Activated CD8-positive, alpha-beta T cell treated with anti-CD3 and anti-CD28 coated beads for 36 hours (primary cell): ENCODE data around the gene SCN1A. TPM values are rescaled to one million over a fixed set of nuclear protein-coding genes. Genes with fewer than 3 reads are reported as not detected.

ENCODE experiments used
- ATAC-seq: fragments of 200-7000 bp; cut with Tn5 transposase; one replicate; pipeline ENCODE4 v1.10.0; 2021; ENCODE audit warnings: mild to moderate bottlenecking, moderate library complexity
- CTCF ChIA-PET: fragments of 350-600 bp; sonication (Branson Sonifier 250); formaldehyde crosslinking; loops from one replicate; lab custom pipeline; 2021; ENCODE audit warnings: antibody characterized with exemption; lab: Charles Lee
- POLR2A ChIA-PET: fragments of 350-600 bp; sonication (Branson Sonifier 250); formaldehyde crosslinking; loops from one replicate; lab custom pipeline; 2021; ENCODE audit warnings: antibody characterized with exemption; lab: Charles Lee
- DNase-seq: peaks from one replicate; pipeline ENCODE4 v3.0.0-alpha.2; 2020
- H3K27ac Mint-ChIP-seq: one replicate; pipeline ENCODE4 v1.8.0; 2021; ENCODE audit warnings: mild to moderate bottlenecking, mixed read lengths
- H3K27me3 Mint-ChIP-seq: one replicate; pipeline ENCODE4 v1.8.0; 2021; ENCODE audit warnings: mixed read lengths
- H3K36me3 Mint-ChIP-seq: one replicate; pipeline ENCODE4 v1.8.0; 2021; ENCODE audit warnings: low read depth, mixed read lengths
- H3K4me1 Mint-ChIP-seq: one replicate; pipeline ENCODE4 v1.8.0; 2021; ENCODE audit warnings: low read depth, mixed read lengths
- H3K4me3 Mint-ChIP-seq: one replicate; pipeline ENCODE4 v1.8.0; 2021; ENCODE audit warnings: mild to moderate bottlenecking, moderate library complexity, mixed read lengths
- H3K9me3 Mint-ChIP-seq: one replicate; pipeline ENCODE4 v1.8.0; 2021; ENCODE audit warnings: mixed read lengths
- intact Hi-C: fragments of 100-400 bp; cut with micrococcal nuclease; formaldehyde crosslinking; loops from one replicate; pipeline ENCODE4 v1.10.0; 2022
- total RNA-seq, 2 experiments: library from RNA; stranded (reverse); gene quantifications; one replicate each; pipeline ENCODE4 v1.2.3, GENCODE V29; 2021
- TF ChIP-seq, protein P1 (sequence below): fragments of 200-600 bp; IDR thresholded peaks from one replicate; pipeline ENCODE4 v1.8.0; 2022; ENCODE audit warnings: antibody characterized with exemption, mild to moderate bottlenecking

Gene SCN1A
- total RNA-seq, 2 experiments from 2014 or later = not detected

DNA sequence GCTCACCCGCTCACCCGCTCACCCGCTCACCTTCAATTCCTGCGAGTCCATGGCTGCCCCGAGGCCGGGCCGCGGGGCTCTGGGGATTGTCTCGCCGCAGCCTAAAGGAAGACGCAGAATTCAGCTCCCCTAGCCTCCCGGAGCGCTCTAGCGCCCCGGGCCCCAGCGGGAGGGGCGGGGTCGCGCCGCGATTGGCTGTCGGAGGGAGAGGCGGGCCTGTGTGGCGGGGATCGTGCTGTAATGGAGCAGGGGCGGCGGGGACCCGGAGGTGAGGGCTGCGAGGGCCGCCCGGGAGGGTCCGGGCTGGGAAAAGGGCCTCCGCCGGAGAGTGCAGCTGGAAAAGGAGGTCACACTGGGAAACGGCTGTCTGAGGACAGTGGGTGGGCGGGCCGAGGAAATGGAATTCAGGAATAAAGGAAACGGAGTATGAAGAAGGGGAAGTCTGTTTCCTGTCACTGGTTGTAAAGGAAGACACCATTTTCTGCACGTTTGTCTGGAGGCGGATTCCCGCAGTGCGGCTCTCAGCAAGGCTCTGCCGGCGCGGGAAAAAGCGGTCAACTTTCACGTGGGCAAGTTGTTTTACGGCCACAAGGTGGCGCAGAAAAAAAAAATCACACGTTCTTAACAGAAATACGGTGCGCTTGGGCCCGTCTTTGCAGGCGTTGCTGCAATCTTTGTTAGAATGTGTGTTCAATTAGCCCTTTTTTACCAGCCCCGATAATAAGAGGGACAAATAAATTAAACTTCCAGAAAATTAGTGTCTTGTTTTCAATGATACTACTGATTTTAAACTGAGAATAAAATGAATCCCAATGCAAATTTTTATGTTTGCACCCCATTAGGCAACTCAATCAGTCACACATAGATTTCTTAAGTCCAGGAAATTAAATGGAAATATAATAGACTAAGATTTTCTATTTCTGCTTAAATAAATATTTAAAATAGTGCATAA lies 173.9 kb downstream of the SCN1A start, which contains the start of gene TTC21B:
TSS of gene TTC21B (minus strand) at position 122 of the 952 bp plus-strand sequence. CDS start at position 51, 71 bp downstream.
- intact Hi-C loops = loop anchor here (5.0 kb wide), 1 partner anchor 173 kb away; the partner anchor contains the start of gene SCN1A
- H3K9me3 Mint-ChIP-seq = peaks cover 2% of the 10 kb centered on the region
- H3K4me3 Mint-ChIP-seq = peak within 1 kb of the TSS; percentile 55
- no peaks in the 10 kb centered on the region for H3K27me3 Mint-ChIP-seq
- H3K36me3 Mint-ChIP-seq = peaks cover 7% of the 10 kb centered on the region
- peaks cover 13% of the 10 kb centered on the region for H3K4me1 Mint-ChIP-seq
- ChIA-PET POLR2A (interaction anchor here (0.6 to 0.9 kb wide), 2 partner anchors 9 to 12 kb away, joined by 3 to 5 read pairs; no protein-coding TSS in a partner anchor), CTCF (interaction anchor here (1.0 to 1.9 kb wide), 12 partner anchors 9 to 175 kb away, joined by 3 to 10 read pairs (median 4); partner anchors contain the start of gene SCN1A)
- ATAC-seq (peak; percentile 97), DNase-seq (peak; percentile 93)
- H3K27ac Mint-ChIP-seq = peak within 1 kb of the TSS; percentile 42
- TF ChIP-seq, protein P1, sequence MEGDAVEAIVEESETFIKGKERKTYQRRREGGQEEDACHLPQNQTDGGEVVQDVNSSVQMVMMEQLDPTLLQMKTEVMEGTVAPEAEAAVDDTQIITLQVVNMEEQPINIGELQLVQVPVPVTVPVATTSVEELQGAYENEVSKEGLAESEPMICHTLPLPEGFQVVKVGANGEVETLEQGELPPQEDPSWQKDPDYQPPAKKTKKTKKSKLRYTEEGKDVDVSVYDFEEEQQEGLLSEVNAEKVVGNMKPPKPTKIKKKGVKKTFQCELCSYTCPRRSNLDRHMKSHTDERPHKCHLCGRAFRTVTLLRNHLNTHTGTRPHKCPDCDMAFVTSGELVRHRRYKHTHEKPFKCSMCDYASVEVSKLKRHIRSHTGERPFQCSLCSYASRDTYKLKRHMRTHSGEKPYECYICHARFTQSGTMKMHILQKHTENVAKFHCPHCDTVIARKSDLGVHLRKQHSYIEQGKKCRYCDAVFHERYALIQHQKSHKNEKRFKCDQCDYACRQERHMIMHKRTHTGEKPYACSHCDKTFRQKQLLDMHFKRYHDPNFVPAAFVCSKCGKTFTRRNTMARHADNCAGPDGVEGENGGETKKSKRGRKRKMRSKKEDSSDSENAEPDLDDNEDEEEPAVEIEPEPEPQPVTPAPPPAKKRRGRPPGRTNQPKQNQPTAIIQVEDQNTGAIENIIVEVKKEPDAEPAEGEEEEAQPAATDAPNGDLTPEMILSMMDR = peak; percentile 85

DNA sequence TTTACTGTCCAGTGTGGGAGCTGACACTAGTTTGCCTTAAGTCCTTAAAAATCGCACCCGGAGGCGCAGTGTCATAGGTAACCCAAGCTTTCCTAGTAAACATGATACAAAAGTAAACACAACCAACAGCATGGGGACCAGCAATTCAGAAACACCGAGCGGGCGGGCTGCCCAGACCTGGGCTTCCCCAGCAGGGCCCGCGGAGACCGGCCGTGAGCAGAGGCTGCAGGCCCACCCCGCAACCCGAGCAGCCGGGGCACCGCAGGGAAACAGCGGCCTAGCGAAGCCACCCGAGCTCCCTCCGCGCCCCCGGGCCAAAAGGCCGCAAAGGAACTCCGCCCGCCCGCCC lies 174.5 kb downstream of the SCN1A start:
- intact Hi-C loops = loop anchor here (5.0 kb wide), 1 partner anchor 174 kb away; the partner anchor contains the start of gene SCN1A
- TF ChIP-seq, protein P1 = no peak
- H3K4me1 Mint-ChIP-seq = peaks cover 13% of the 10 kb centered on the region
- no peak for DNase-seq
- no peaks in the 10 kb centered on the region for H3K27me3 Mint-ChIP-seq
- H3K4me3 Mint-ChIP-seq = no peak overlapping the region
- ChIA-PET POLR2A (interaction anchor here (0.6 to 0.9 kb wide), 3 partner anchors 8 to 647 kb away, joined by 3 to 5 read pairs (median 3); no protein-coding TSS in a partner anchor), CTCF (interaction anchor here (1.2 to 1.9 kb wide), 9 partner anchors 8 to 175 kb away, joined by 3 to 8 read pairs (median 4); partner anchors contain the start of gene SCN1A)
- H3K36me3 Mint-ChIP-seq = peaks cover 12% of the 10 kb centered on the region
- peaks cover 2% of the 10 kb centered on the region for H3K9me3 Mint-ChIP-seq
- no peak overlapping the region for H3K27ac Mint-ChIP-seq
- peak; percentile 47 for ATAC-seq

DNA sequence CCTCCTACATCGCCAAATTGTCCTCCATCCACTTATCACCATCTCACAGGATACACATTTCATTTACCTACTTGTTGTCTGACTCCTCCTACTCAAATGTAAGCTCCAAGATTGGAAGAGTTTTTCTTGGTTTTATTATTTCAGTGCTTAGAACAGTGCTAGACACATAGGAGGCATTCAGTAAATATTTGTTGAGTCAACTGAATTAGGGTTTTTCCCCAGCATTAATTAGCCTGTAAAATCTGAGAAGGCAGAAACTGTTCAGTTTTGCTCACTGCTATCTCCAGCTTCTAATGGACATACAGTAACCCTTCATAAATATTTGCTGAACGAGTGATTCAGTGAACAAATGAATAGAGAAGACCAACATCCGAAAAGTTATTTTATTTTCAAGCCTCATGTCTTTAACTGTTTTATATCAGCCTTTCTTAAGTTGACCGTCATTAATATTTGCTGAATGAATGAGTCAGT lies 175.0 kb downstream of the SCN1A start:
- H3K27me3 Mint-ChIP-seq = no peaks in the 10 kb centered on the region
- H3K4me1 Mint-ChIP-seq = peaks cover 13% of the 10 kb centered on the region
- DNase-seq (no peak), ATAC-seq (no peak)
- no peak overlapping the region for H3K4me3 Mint-ChIP-seq
- H3K36me3 Mint-ChIP-seq = peaks cover 14% of the 10 kb centered on the region
- TF ChIP-seq, protein P1 = no peak
- peaks cover 2% of the 10 kb centered on the region for H3K9me3 Mint-ChIP-seq
- H3K27ac Mint-ChIP-seq = no peak overlapping the region
- intact Hi-C loops = loop anchor here (5.0 kb wide), 1 partner anchor 175 kb away; the partner anchor contains the start of gene SCN1A
- POLR2A ChIA-PET = interaction anchor here (0.6 to 0.9 kb wide), 3 partner anchors 8 to 647 kb away, joined by 3 to 5 read pairs (median 3); no protein-coding TSS in a partner anchor
- CTCF ChIA-PET = interaction anchor here (1.2 to 1.9 kb wide), 10 partner anchors 8 to 175 kb away, joined by 3 to 8 read pairs (median 4); partner anchors contain the start of gene SCN1A

DNA sequence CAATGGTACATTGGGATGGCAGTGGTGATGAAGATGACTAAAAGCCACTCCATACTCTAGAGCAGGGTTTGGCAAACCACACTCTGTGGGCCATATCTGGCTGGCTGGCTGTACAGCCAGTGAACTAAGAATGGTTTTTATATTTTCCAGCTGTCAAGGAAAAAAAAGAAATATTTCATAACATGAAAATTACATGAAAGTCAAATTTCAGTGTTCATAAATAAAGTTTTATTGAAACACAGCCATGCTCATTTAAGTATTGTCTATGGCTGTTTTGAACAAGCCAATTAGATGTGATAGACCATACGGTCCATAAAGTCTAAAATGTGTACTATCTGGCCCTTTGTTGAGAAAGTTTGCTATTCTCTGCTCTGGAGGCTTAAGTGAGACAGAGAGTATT lies 175.7 kb downstream of the SCN1A start:
- no peak overlapping the region for H3K4me3 Mint-ChIP-seq
- ChIA-PET CTCF (interaction anchor here (0.8 to 1.9 kb wide), 4 partner anchors 9 to 176 kb away, joined by 3 to 6 read pairs (median 3); partner anchors contain the start of gene SCN1A), POLR2A (no interaction called here)
- DNase-seq (no peak), ATAC-seq (no peak)
- H3K4me1 Mint-ChIP-seq = peaks cover 13% of the 10 kb centered on the region
- peaks cover 2% of the 10 kb centered on the region for H3K9me3 Mint-ChIP-seq
- H3K36me3 Mint-ChIP-seq = peaks cover 19% of the 10 kb centered on the region
- H3K27me3 Mint-ChIP-seq = no peaks in the 10 kb centered on the region
- intact Hi-C loops = loop anchor here (5.0 kb wide), 1 partner anchor 175 kb away; the partner anchor contains the start of gene SCN1A
- no peak overlapping the region for H3K27ac Mint-ChIP-seq
- TF ChIP-seq, protein P1 = no peak
